Stomach (tissue), 4 donors: ENCODE results near the gene RPIA.

Experiments used
- CTCF ChIP-seq, 7 experiments: fragments of 450-650 bp in 4 of 7; fragments of 200-600 bp in 3 of 7; sonication (generic) in 3 of 7; IDR thresholded peaks; one replicate each; pipeline ENCODE4 v1.5.1; 2016 to 2019; ENCODE audit warnings: antibody characterized with exemption in 7 of 7, control low read depth in 2 of 7, mild to moderate bottlenecking in 1 of 7
- POLR2A ChIP-seq, 4 donors: fragments of 450-650 bp; IDR thresholded peaks; one replicate each; pipeline ENCODE4 v1.6.1; 2016; ENCODE audit warnings: antibody characterized with exemption in 4 of 4, control low read depth in 2 of 4, mild to moderate bottlenecking in 1 of 4, moderate library complexity in 1 of 4

GRCh38 chr2:88698027-88698413 lies 6.5 kb downstream of the RPIA start:
- no peak for TF ChIP-seq POLR2A (IDR thresholded peaks at IDR 0.05)
- no peak for TF ChIP-seq CTCF (IDR thresholded peaks at IDR 0.05)
